ENCODE results near the gene CLEC18C.
"Not testable (repeated sequence)": the region's sequence is repeated elsewhere in the genome, so short reads cannot be mapped to it uniquely, and the experiment has no call there.

- not testable (repeated sequence) for TF ChIP-seq CTCF (IDR thresholded peaks at IDR 0.05); CREB1 (CRISPR knock-in tag; IDR thresholded peaks at IDR 0.05); ZNF232 (CRISPR knock-in tag; IDR thresholded peaks at IDR 0.05); ZNF317 (CRISPR knock-in tag; IDR thresholded peaks at IDR 0.05; ENCODE audit: borderline replicate concordance, low read depth); MAX (CRISPR knock-in tag; IDR thresholded peaks at IDR 0.05); STAT6 (CRISPR knock-in tag; conservative IDR thresholded peaks at IDR 0.05; ENCODE audit: low read depth); E2F4 (CRISPR knock-in tag; IDR thresholded peaks at IDR 0.05; ENCODE audit: borderline replicate concordance, low read depth); USF2 (CRISPR knock-in tag; IDR thresholded peaks at IDR 0.05); ELF4 (CRISPR knock-in tag; IDR thresholded peaks at IDR 0.05; ENCODE audit: low read depth); HMGXB4 (CRISPR knock-in tag; IDR thresholded peaks at IDR 0.05)
Measured at GRCh38 chr16:70187858-70188607, 14.4 kb downstream of the CLEC18C start.
